Endometrial microvascular endothelial cells (primary cell): ENCODE data around the gene CFAP57. TPM values are rescaled to one million over a fixed set of nuclear protein-coding genes. Genes with fewer than 3 reads are reported as not detected.

Experiments used
- in situ Hi-C: cut with HindIII; loops from 2 replicates; pipeline ENCODE4 v1.10.0; 2017; ENCODE audit warnings: low sequenced_read_pairs, low pct_unique_long_range_greater_than_20kb; ENCODE audit errors: inconsistent ontology term
- total RNA-seq: library from RNA; depleted of rRNA; stranded (reverse); fragments of >200 nt; gene quantifications from one replicate; pipeline ENCODE4 v1.2.3, GENCODE V29; 2015; ENCODE audit errors: inconsistent ontology term

CFAP57 gene
- total RNA-seq, 1 donor from 2014 or later, result not detected

- in situ Hi-C loops, result no loop called here
These were observed 45.6 kb downstream of the CFAP57 start for GRCh38 chr1:43217747-43218146.

GRCh38 chr1:43220905-43221778 is 49.0 kb downstream of the CFAP57 start:
- in situ Hi-C loops, result no loop called here

- in situ Hi-C loops, result no loop called here
These were observed 49.7 kb downstream of the CFAP57 start for GRCh38 chr1:43221797-43222196.

- in situ Hi-C loops, result no loop called here
These were observed 50.7 kb downstream of the CFAP57 start for GRCh38 chr1:43222879-43223278.

- in situ Hi-C loops, result no loop called here
These were observed 53.0 kb downstream of the CFAP57 start for GRCh38 chr1:43225168-43225567.

GRCh38 chr1:43227143-43227764 is 55.1 kb downstream of the CFAP57 start:
- in situ Hi-C loops, result no loop called here

- in situ Hi-C loops, result no loop called here
These were observed 58.0 kb downstream of the CFAP57 start for GRCh38 chr1:43229826-43230780.

- in situ Hi-C loops, result no loop called here
These were observed 59.9 kb downstream of the CFAP57 start for GRCh38 chr1:43232074-43232473.

- in situ Hi-C loops, result no loop called here
These were observed 60.4 kb downstream of the CFAP57 start for GRCh38 chr1:43232482-43232881.

- in situ Hi-C loops, result no loop called here
These were observed 61.5 kb downstream of the CFAP57 start for GRCh38 chr1:43233631-43234030.

- in situ Hi-C loops, result no loop called here
These were observed 62.1 kb downstream of the CFAP57 start for GRCh38 chr1:43234267-43234666.

- in situ Hi-C loops, result no loop called here
These were observed 62.9 kb downstream of the CFAP57 start for GRCh38 chr1:43235040-43235439.

GRCh38 chr1:43235451-43236121 is 63.5 kb downstream of the CFAP57 start:
- in situ Hi-C loops, result no loop called here

GRCh38 chr1:43237121-43237520 is 65.0 kb downstream of the CFAP57 start:
- in situ Hi-C loops, result no loop called here

- in situ Hi-C loops, result no loop called here
These were observed 66.0 kb downstream of the CFAP57 start for GRCh38 chr1:43238085-43238484.

- in situ Hi-C loops, result no loop called here
These were observed 66.9 kb downstream of the CFAP57 start for GRCh38 chr1:43238991-43239469.

GRCh38 chr1:43239484-43239883 is 67.4 kb downstream of the CFAP57 start:
- in situ Hi-C loops, result no loop called here

- in situ Hi-C loops, result no loop called here
These were observed 69.3 kb downstream of the CFAP57 start for GRCh38 chr1:43241413-43241836.

- in situ Hi-C loops, result no loop called here
These were observed 71.2 kb downstream of the CFAP57 start for GRCh38 chr1:43243299-43243698.
